A673 (cell line): Measurements from ENCODE around the gene NIM1K.

Experiments
- CTCF ChIP-seq: fragments of 300-800, 200-600 bp; sonication (generic); conservative IDR thresholded peaks from 2 replicates; pipeline ENCODE4 v1.5.1; 2017; ENCODE audit warnings: low read depth, mild to moderate bottlenecking, antibody characterized with exemption, low read length, moderate library complexity, mixed read lengths
- EZH2 ChIP-seq: fragments of 200-600 bp; sonication (generic); IDR thresholded peaks from 2 replicates; pipeline ENCODE4 v1.6.1; 2017; ENCODE audit warnings: borderline replicate concordance, low read depth, mild to moderate bottlenecking, mixed read lengths, antibody characterized with exemption, low read length; ENCODE audit not compliant: poor library complexity, severe bottlenecking

- TF ChIP-seq CTCF (no peak), EZH2 (no peak)
These were observed 128.8 kb downstream of the NIM1K start for GRCh38 chr5:43320846-43321245.
